GM18526 (cell line): ENCODE data around the gene ENTPD6.

Experiments
- POLR2A ChIP-seq: IDR thresholded peaks from 3 replicates; pipeline ENCODE4 v1.6.1; 2011; ENCODE audit not compliant: insufficient read length; ENCODE audit errors: extremely low read depth

The ENTPD6 gene

GRCh38 chr20:25179439-25180089 lies 15.9 kb upstream of the ENTPD6 start:
- no peak for TF ChIP-seq POLR2A

- TF ChIP-seq POLR2A, result no peak
Measured at GRCh38 chr20:25187220-25187619, 8.3 kb upstream of the ENTPD6 start.

DNA sequence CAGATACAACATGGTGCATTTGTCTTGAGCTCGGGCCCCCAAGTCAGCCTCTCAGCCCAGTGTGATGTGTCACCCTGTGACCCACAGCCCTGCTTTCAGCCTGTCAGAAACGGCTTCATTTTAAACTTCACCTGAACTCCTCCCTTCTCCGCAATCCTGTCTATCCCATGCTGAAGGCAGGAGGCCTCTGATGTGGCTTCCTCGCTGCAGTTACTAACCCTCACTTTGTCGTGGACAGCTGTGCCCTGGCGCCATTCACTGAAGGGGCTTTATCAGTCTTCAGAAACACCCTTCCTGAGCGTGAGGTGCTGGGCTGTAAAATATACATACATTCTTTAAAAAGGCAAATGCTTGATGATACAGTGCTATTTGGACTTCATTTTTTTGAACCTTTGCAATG lies 7.9 kb upstream of the ENTPD6 start:
- TF ChIP-seq POLR2A, result no peak

DNA sequence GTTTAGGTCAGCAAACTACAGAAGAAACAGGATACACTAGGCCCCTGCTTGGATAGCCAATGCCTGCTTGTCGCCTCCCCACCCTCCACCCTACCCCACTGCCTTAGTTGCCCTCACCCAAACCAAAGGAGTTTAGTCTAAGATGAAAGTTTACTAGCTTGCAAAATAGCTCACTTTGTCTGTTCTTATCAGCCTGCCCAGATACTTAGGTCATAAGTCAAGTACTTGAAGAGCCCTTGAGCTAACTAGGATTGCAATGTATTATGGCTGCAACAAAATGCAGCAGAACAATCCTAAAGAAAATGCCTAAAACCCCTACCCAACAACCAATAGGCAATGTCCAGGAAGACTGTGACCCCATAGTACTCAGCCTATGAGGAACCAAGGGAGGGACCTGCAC lies 7.3 kb upstream of the ENTPD6 start:
- TF ChIP-seq POLR2A, result no peak

DNA sequence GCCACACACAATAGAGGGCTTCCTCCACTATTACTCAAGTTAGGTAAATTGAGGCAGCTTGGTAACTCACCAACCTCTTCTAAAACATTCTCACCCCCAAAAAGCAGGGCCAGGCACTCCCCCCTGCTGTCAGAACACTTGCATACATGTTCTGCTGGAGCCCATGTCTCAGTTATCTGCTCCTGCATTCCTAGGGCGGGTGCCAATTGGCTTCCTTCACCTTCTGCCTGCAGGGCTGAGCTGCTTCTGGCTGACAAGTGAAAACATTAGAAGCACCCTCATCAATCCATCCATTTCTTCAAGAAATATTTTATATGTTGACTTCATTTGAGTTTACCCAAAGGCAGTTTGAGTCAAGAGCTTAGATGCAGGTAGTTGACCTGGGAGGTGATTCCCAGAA lies 4.5 kb upstream of the ENTPD6 start:
- no peak for TF ChIP-seq POLR2A

- no peak for TF ChIP-seq POLR2A
Measured at GRCh38 chr20:25191689-25192088, 3.8 kb upstream of the ENTPD6 start.

- TF ChIP-seq POLR2A, result no peak
Measured at GRCh38 chr20:25193843-25194242, 1.7 kb upstream of the ENTPD6 start.

DNA sequence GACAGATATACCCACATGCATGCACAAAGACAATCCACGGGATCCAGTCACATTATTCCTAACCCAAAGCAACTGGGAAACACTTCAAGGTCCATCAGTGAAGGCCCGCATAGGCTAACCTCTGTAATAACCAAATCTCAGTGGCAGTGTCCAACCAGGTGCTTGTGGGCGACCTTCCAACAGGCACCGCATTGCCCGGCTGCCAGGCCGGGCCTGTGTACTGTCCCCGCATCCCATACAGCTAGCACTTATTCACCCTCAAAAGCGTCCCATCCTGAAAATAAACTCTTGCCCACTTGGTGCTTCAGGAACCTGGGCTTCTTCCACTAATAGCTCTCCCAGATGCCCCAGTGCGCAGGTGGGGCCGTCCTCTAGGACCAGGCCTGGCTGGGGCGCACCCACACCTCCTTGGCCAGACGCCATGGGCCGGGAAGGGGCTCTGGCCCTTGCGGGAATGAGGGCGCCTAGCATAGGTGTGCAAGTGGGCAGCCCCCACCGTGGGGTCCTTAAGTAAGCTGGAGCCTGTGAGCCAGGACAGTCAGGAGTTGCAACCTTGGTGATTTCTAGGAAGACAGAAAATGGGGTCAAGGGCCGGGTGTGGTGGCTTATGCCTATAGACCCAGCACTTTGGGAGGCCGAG lies 1.1 kb upstream of the ENTPD6 start:
- no peak for TF ChIP-seq POLR2A

- no peak for TF ChIP-seq POLR2A
Measured at GRCh38 chr20:25195962-25196785, 662 bp downstream of the ENTPD6 start.

- no peak for TF ChIP-seq POLR2A
Measured at GRCh38 chr20:25196786-25197120, 1.2 kb downstream of the ENTPD6 start.

GRCh38 chr20:25197183-25197869 lies 1.8 kb downstream of the ENTPD6 start:
- TF ChIP-seq POLR2A, result no peak

DNA sequence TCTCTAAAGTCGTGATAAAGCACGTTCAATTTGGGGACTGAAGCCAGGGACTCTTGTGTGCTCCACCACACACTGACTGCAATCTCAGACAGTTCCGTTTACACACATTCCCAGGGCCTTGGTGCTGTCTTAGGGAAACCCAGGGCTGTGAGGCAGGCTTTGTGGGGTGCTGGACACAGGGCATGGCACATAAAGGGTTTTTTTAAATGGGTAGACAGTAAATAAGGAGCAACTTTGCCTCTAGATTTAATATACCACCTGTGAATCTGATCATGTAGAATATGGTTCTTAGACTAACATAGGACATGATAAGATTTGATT lies 2.3 kb downstream of the ENTPD6 start:
- TF ChIP-seq POLR2A, result no peak

DNA sequence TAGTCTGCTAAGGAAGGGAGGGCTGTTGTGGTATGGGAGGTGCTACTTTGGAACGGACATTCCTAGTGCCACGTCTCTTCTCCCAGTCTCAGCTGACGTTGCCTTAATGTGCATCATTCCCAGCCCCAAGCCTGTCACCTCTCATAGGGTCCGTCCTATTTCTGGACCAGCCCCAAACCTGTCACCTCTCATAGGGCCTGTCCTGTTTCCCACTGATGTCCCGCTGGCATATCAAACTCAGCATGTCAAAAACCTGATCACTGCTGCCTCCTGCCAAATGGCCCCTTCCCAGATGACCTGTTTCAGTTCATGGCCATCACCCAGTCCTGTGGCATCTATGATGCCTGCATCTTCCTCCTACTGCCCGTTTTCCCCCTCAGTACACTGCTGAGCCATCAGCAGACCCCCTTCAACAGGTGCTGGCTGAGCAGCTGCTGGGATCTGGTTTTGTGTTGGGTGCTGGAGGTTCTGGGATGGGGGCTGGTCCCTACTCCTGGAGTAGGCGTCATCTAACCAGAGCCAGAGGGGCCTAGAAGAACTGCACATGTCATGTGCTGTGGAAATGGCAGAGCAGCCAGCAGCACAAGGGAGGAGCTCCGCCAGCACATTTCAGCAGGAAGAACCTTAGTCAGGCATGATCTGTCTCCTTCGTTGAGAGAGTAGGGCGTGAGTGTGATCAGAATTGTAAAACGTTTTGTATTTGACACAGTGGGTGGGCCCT lies 3.3 kb downstream of the ENTPD6 start:
- TF ChIP-seq POLR2A, result no peak

- TF ChIP-seq POLR2A, result no peak
Measured at GRCh38 chr20:25199473-25200260, 4.2 kb downstream of the ENTPD6 start.
